Stimulated activated CD8-positive, alpha-beta memory T cell treated with anti-CD3 and anti-CD28 coated beads, Interleukin-15, amount 100 ng/mL, for 24 hours (primary cell): ENCODE measurements around the gene RYR2.
"Not testable (repeated sequence)": the region's sequence is repeated elsewhere in the genome, so short reads cannot be mapped to it uniquely, and the experiment has no call there.

Experiments used
- DNase-seq: peaks from one replicate; pipeline ENCODE4 v3.0.0-alpha.2; 2020; ENCODE audit warnings: low read depth

RYR2 gene

GRCh38 chr1:237261198-237261597 lies 219.2 kb downstream of the RYR2 start:
- DNase-seq: no peak

- no peak for DNase-seq
These were observed 225.8 kb downstream of the RYR2 start for GRCh38 chr1:237267743-237268142.

- no peak for DNase-seq
These were observed 228.0 kb downstream of the RYR2 start for GRCh38 chr1:237269938-237270337.

GRCh38 chr1:237270353-237270752 lies 228.4 kb downstream of the RYR2 start:
- no peak for DNase-seq

GRCh38 chr1:237277994-237278393 lies 236.0 kb downstream of the RYR2 start:
- not testable (repeated sequence) for DNase-seq

GRCh38 chr1:237279629-237280028 lies 237.6 kb downstream of the RYR2 start:
- DNase-seq: no peak

GRCh38 chr1:237281481-237281880 lies 239.5 kb downstream of the RYR2 start:
- DNase-seq: no peak

- no peak for DNase-seq
These were observed 240.3 kb downstream of the RYR2 start for GRCh38 chr1:237282208-237282783.

GRCh38 chr1:237287876-237288521 lies 246.0 kb downstream of the RYR2 start:
- DNase-seq: no peak

- no peak for DNase-seq
These were observed 251.8 kb downstream of the RYR2 start for GRCh38 chr1:237293804-237294203.

GRCh38 chr1:237296861-237297260 lies 254.9 kb downstream of the RYR2 start:
- DNase-seq: no peak

GRCh38 chr1:237300642-237301041 lies 258.7 kb downstream of the RYR2 start:
- no peak for DNase-seq

- no peak for DNase-seq
These were observed 261.9 kb downstream of the RYR2 start for GRCh38 chr1:237303929-237304328.

GRCh38 chr1:237306726-237307125 lies 264.7 kb downstream of the RYR2 start:
- DNase-seq: no peak

- DNase-seq: no peak
These were observed 267.7 kb downstream of the RYR2 start for GRCh38 chr1:237309595-237310118.

- no peak for DNase-seq
These were observed 274.4 kb downstream of the RYR2 start for GRCh38 chr1:237316352-237316751.

- no peak for DNase-seq
These were observed 276.8 kb downstream of the RYR2 start for GRCh38 chr1:237318748-237319147.

GRCh38 chr1:237320890-237321289 lies 278.9 kb downstream of the RYR2 start:
- DNase-seq: no peak

GRCh38 chr1:237324226-237324625 lies 282.2 kb downstream of the RYR2 start:
- no peak for DNase-seq

GRCh38 chr1:237327061-237327460 lies 285.1 kb downstream of the RYR2 start:
- DNase-seq: no peak

- DNase-seq: no peak
These were observed 298.9 kb downstream of the RYR2 start for GRCh38 chr1:237340892-237341291.

GRCh38 chr1:237341391-237341790 lies 299.4 kb downstream of the RYR2 start:
- no peak for DNase-seq

GRCh38 chr1:237342730-237343129 lies 300.7 kb downstream of the RYR2 start:
- no peak for DNase-seq

- DNase-seq: no peak
These were observed 310.8 kb downstream of the RYR2 start for GRCh38 chr1:237352747-237353146.
